MM.1S (cell line): ENCODE measurements around the gene NFKBIE.

Experiments used
- EZH2 ChIP-seq: fragments of 300-600 bp; sonication (generic); optimal IDR thresholded peaks from 2 replicates; pipeline ENCODE3; 2017; ENCODE audit warnings: low read depth, mild to moderate bottlenecking, antibody characterized with exemption, low read length, mixed read lengths
- TF ChIP-seq, protein P1 (sequence below): fragments of 300-600 bp; sonication (generic); IDR thresholded peaks from 2 replicates; pipeline ENCODE4 v1.5.1; 2016; ENCODE audit warnings: antibody characterized with exemption, low read length, mixed read lengths

GRCh38 chr6:44226368-44227147 lies 38.8 kb downstream of the NFKBIE start:
- TF ChIP-seq EZH2: no peak
- TF ChIP-seq, protein P1, sequence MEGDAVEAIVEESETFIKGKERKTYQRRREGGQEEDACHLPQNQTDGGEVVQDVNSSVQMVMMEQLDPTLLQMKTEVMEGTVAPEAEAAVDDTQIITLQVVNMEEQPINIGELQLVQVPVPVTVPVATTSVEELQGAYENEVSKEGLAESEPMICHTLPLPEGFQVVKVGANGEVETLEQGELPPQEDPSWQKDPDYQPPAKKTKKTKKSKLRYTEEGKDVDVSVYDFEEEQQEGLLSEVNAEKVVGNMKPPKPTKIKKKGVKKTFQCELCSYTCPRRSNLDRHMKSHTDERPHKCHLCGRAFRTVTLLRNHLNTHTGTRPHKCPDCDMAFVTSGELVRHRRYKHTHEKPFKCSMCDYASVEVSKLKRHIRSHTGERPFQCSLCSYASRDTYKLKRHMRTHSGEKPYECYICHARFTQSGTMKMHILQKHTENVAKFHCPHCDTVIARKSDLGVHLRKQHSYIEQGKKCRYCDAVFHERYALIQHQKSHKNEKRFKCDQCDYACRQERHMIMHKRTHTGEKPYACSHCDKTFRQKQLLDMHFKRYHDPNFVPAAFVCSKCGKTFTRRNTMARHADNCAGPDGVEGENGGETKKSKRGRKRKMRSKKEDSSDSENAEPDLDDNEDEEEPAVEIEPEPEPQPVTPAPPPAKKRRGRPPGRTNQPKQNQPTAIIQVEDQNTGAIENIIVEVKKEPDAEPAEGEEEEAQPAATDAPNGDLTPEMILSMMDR: no peak
